GM12865 (cell line): ENCODE results near the gene NUCB1.
A peak's percentile ranks its signal among the peaks of the same experiment; 100 is the strongest.

Experiments
- DNase-seq: peaks from one replicate; pipeline ENCODE4 v3.0.0; 2010; ENCODE audit warnings: low read depth
- H3K4me3 ChIP-seq: 2 replicates; pipeline ENCODE4 v1.5.1; 2011; ENCODE audit warnings: mild to moderate bottlenecking, low read depth, low read length, control low read depth
- TF ChIP-seq, protein P1 (sequence below): IDR thresholded peaks from 2 replicates; pipeline ENCODE4 v1.5.1; 2011; ENCODE audit warnings: low read length, control low read depth, low read depth, inconsistent platforms; ENCODE audit not compliant: insufficient read depth; ENCODE audit errors: missing control alignments

NUCB1 gene

DNA sequence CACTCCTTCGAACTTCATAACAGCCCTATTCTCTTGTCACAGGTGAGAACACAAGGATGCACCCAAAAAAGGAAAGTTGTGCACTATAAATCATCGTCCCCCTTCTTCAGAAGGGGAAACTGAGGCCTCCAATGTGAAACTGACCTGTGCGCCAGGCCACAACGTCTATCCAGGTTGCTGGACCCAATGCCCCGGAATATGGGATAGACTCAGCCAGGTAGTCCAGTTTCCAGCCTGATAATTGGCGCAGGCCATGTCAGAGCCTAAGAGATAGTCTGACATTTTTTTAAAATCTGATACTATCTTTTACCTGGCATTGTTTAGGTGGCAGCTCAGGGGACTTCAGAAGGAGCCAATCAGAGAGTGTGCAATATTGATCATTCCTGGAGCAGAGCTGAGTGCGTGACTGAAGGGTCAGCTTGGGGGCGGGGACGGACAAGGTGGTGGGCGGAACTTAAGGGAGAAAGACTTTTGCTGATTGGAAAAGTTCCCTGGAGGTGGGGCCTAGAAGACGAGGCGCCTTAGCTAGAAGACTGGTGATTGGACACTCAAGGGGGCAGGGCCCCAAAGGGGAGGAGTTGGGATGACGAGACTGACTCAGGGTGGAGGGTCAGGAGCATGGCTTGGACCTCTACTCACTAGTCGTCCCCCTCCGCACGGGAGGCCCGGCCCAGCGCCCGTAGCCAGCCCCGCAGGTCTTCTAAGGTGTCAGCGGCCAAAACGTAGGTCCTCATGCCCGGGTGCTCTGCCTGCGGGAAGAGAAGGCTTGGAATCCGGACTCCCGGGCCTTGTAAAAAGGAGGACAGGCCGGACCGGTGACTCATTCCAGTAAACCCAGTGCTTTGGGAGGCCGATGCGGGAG is 40.2 kb upstream of the NUCB1 start:
- TF ChIP-seq, protein P1, sequence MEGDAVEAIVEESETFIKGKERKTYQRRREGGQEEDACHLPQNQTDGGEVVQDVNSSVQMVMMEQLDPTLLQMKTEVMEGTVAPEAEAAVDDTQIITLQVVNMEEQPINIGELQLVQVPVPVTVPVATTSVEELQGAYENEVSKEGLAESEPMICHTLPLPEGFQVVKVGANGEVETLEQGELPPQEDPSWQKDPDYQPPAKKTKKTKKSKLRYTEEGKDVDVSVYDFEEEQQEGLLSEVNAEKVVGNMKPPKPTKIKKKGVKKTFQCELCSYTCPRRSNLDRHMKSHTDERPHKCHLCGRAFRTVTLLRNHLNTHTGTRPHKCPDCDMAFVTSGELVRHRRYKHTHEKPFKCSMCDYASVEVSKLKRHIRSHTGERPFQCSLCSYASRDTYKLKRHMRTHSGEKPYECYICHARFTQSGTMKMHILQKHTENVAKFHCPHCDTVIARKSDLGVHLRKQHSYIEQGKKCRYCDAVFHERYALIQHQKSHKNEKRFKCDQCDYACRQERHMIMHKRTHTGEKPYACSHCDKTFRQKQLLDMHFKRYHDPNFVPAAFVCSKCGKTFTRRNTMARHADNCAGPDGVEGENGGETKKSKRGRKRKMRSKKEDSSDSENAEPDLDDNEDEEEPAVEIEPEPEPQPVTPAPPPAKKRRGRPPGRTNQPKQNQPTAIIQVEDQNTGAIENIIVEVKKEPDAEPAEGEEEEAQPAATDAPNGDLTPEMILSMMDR = no peak

DNA sequence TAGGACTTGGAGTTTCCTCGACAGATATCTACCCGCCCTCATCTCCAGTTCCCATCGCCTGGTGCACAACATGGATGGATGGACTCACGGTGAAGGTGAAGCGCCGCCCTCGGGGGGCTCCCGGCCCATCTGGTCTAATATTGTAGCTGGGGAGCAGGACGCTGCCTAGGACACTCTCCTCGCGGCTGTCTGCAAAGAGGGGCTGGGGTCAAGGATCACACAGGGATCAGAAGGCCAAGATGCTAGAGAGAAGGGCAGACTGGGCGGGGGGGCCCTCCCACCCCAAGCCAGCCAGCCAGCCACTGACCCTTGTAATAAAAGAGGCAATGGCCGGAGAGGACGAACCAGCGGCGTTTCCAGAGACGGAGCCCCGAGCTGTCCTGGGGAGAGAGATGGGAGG is 38.8 kb upstream of the NUCB1 start:
- DNase-seq = no peak
- H3K4me3 ChIP-seq = no peak overlapping the region
- TF ChIP-seq, protein P1 = no peak

More for the DNA sequence above, 40.2 kb upstream of the NUCB1 start:
- peak; percentile 59 for DNase-seq
- no peak overlapping the region for H3K4me3 ChIP-seq

DNA sequence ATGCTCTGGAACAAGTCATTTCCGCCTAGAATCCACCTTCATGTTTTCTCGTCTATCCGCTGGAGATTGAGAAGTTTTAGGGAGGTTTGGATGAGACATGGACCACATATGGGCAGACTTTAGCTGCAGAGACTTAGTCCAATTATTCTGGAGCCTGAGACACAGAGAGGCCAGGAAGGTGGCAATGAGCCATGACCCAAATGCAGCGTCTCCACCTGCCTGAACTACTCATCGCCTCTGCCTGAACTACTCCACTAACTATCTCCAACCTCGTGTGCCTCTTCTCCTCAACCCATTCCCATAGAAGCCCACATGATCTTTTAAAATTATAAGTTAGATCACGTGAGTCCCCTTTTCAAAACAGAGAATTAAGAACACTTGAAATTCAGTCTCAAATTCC is 37.3 kb upstream of the NUCB1 start:
- no peak for DNase-seq
- TF ChIP-seq, protein P1 = no peak
- no peak overlapping the region for H3K4me3 ChIP-seq

DNA sequence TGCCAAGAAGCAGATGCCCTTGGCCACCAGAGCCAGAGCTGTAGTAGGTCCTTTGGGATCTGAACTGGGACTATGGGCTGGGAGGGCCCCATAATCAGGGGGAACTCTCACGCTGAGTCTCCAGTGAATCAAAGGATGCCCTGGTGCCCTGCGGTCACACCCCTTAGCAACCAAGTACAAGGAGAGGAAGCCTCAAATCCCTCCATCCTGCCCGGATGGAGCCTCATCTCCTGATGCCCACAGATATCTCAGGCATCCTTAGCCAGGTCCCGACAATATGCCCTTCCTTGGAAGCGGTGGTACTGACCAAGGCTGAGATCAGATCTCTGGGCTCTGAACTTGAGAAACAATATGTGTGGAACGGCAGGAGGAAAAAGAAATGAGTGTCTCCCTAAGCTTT is 33.4 kb upstream of the NUCB1 start:
- TF ChIP-seq, protein P1 = no peak
- H3K4me3 ChIP-seq = no peak overlapping the region
- no peak for DNase-seq

DNA sequence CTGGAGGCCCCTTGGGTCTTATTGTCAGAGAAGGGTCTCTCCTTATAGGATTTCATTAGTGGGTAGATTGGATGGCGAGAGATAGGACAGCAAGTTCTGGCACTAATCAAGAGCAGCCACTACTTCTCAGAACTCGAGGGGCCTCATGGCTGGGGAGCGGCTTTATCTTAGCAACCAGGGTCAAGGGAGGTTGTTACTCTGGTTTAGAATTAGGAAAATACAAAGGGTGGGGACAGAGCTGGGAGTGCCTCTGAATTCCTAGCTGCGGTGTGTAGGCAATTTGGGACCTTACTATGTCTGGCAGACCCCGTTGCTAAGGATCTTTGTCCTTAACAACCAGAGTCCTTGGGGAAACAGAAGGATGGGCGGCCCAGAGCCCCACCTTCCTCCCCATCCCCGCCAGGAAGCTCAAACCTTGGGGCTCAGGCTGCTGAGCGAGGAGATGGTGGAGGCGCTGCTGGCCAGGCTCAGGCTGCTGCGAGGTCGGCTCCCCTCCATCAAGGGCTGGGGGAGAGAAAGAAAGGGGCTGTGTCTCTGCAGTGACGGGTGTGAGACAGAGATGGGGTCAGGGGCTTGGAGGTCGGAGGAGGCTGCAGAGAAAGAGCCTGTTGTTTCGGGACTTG is 32.9 kb upstream of the NUCB1 start:
- no peak for DNase-seq
- H3K4me3 ChIP-seq = peak overlapping the region; percentile 31; the same call in 1 of the 2 replicates
- TF ChIP-seq, protein P1 = no peak

DNA sequence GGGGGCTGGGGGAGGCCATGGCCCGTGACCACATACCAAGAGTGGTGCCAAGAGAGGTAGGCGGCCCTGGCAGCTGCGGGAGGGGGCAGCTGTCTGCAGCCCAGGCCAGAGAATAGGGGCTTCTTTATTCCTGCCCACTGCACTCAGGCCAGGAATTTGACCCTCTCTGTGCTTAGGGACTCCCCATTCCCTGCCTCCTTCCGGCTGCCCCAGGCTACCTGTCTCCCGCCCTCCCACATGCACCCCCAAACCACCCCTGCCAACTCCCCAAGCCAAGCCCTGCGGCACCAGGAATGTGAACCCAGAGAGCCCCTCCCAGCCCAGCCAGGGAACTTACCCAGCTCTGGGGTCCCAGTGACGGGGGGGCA is 32.4 kb upstream of the NUCB1 start:
- TF ChIP-seq, protein P1 = no peak
- H3K4me3 ChIP-seq = peak overlapping the region; percentile 31
- DNase-seq = no peak
